Naive thymus-derived CD4-positive, alpha-beta T cell (primary cell): ENCODE results near the gene GTF3A. TPM values are rescaled to one million over a fixed set of nuclear protein-coding genes. Genes with fewer than 3 reads are reported as not detected.

Experiments
- ATAC-seq: fragments of 150-1000 bp; cut with Tn5 transposase; 2 replicates; pipeline ENCODE4 v1.10.0; 2021; ENCODE audit warnings: mild to moderate bottlenecking, moderate library complexity
- CTCF ChIA-PET: fragments of 350-600 bp; sonication (Branson Sonifier 250); formaldehyde crosslinking; loops from one replicate; lab custom pipeline; 2021; ENCODE audit warnings: antibody characterized with exemption; lab: Charles Lee
- POLR2A ChIA-PET: fragments of 350-600 bp; sonication (Branson Sonifier 250); formaldehyde crosslinking; loops from one replicate; lab custom pipeline; 2021; ENCODE audit warnings: antibody characterized with exemption, inconsistent platforms; lab: Charles Lee
- DNase-seq, 9 donors: peaks; one replicate each; pipeline versions ENCODE4 v3.0.0 to v3.0.0-alpha.2; 2020 to 2022; ENCODE audit warnings: mixed read lengths in 1 of 9
- H3K27ac ChIP-seq: one replicate; pipeline ENCODE4 v1.7.0; 2013; ENCODE audit warnings: mild to moderate bottlenecking, low read depth, low read length, moderate library complexity
- H3K27me3 ChIP-seq, 2 donors: one replicate each; pipeline ENCODE4 v1.7.0; 2013; ENCODE audit warnings: low read length in 2 of 2, mild to moderate bottlenecking in 2 of 2, moderate library complexity in 2 of 2; ENCODE audit not compliant: control insufficient read depth in 2 of 2, insufficient read depth in 2 of 2
- H3K36me3 ChIP-seq, 3 experiments: 1 replicate in 2 of 3; 2 replicates in 1 of 3; pipeline ENCODE4 v1.7.0; 2013; ENCODE audit warnings: low read length in 3 of 3, mild to moderate bottlenecking in 3 of 3, moderate library complexity in 1 of 3; ENCODE audit not compliant: insufficient read depth in 3 of 3, control insufficient read depth in 2 of 3
- H3K4me1 ChIP-seq, 2 donors: one replicate each; pipeline ENCODE4 v1.7.0; 2013; ENCODE audit warnings: low read length in 2 of 2, mild to moderate bottlenecking in 2 of 2, moderate library complexity in 1 of 2; ENCODE audit not compliant: control insufficient read depth in 2 of 2, insufficient read depth in 2 of 2
- H3K4me3 ChIP-seq: 2 replicates; pipeline ENCODE4 v1.7.0; 2013; ENCODE audit warnings: mild to moderate bottlenecking, low read length
- H3K9me3 ChIP-seq, 3 experiments: 1 replicate in 2 of 3; 2 replicates in 1 of 3; pipeline ENCODE4 v1.7.0; 2013; ENCODE audit warnings: low read length in 3 of 3; ENCODE audit not compliant: control insufficient read depth in 2 of 3
- H3K27ac Mint-ChIP-seq, 9 donors: one replicate each; pipeline ENCODE4 v1.8.0; 2020 to 2022; ENCODE audit warnings: mixed read lengths in 9 of 9, mild to moderate bottlenecking in 8 of 9, moderate library complexity in 5 of 9, inconsistent platforms in 2 of 9
- H3K27me3 Mint-ChIP-seq, 5 donors: one replicate each; pipeline ENCODE4 v1.8.0; 2021 to 2022; ENCODE audit warnings: mixed read lengths in 5 of 5, mild to moderate bottlenecking in 1 of 5
- H3K36me3 Mint-ChIP-seq, 5 donors: one replicate each; pipeline ENCODE4 v1.8.0; 2020 to 2022; ENCODE audit warnings: mixed read lengths in 5 of 5, mild to moderate bottlenecking in 3 of 5, inconsistent platforms in 1 of 5
- H3K4me1 Mint-ChIP-seq, 7 donors: one replicate each; pipeline ENCODE4 v1.8.0; 2020 to 2022; ENCODE audit warnings: mixed read lengths in 7 of 7, mild to moderate bottlenecking in 3 of 7, inconsistent platforms in 1 of 7
- H3K4me3 Mint-ChIP-seq, 10 donors: one replicate each; pipeline ENCODE4 v1.8.0; 2020 to 2022; ENCODE audit warnings: mild to moderate bottlenecking in 10 of 10, mixed read lengths in 10 of 10, moderate library complexity in 6 of 10, inconsistent platforms in 2 of 10
- H3K9me3 Mint-ChIP-seq, 11 donors: one replicate each; pipeline ENCODE4 v1.8.0; 2020 to 2022; ENCODE audit warnings: mixed read lengths in 11 of 11, mild to moderate bottlenecking in 4 of 11, inconsistent platforms in 1 of 11, moderate library complexity in 1 of 11
- intact Hi-C, 2 donors: fragments of 100-400 bp; cut with micrococcal nuclease; formaldehyde crosslinking; loops; one replicate each; pipeline ENCODE4 v1.15.1; 2023
- polyA plus RNA-seq, 2 donors: library from polyadenylated mRNA; unstranded; fragments of 300-500 nt; fragmentation: Illumina TruSeq; gene quantifications; one replicate each; pipeline ENCODE4 v1.2.3, GENCODE V29; 2021
- total RNA-seq, 6 experiments: library from RNA in 5 of 6; stranded (reverse) in 5 of 6; gene quantifications; 1 replicate in 5 of 6; 2 replicates in 1 of 6; pipeline ENCODE4 v1.2.3 and lab custom pipeline; 2021 to 2026

The GTF3A gene
- total and polyA plus RNA-seq, 7 experiments from 2014 or later: 123 to 489 (median 248) TPM

DNA sequence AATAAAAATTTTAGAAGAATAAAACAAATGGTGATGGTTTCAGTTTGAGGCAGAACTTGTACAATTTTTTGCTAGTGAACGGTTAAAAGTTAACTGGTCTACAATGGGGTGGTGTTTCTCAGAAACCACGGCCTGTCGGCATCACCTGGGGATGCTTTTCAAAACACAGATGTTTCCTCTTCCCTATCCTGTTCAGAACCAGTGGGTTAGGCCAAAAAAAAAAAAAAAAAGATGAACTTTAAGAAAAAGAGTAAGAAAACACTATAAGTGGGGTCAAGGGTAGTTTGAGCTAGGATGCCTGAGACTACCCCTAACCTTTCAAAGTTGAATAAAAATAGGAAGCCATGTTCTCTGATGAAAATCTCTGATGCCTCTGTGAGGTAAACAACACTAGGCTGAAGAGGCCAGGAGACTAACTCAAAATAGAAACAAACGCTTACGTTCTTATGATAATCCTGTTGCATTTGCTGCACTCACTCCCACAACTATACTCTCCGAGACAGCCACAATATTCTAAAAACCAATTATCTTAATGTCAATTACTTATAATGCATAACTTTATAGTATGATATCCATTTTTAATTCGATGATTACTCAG lies 22.7 kb downstream of the GTF3A start:
- Mint-ChIP-seq H3K9me3 (no peaks in the 10 kb centered on the region), H3K36me3 (peaks cover 5 to 22% (median 13%) of the 10 kb centered on the region in 5 donors), H3K4me3 (peak overlapping the region; percentile 62 to 96 (median 82)), H3K4me1 (peaks cover 52 to 81% (median 69%) of the 10 kb centered on the region in 7 donors), H3K27me3 (no peaks in the 10 kb centered on the region), H3K27ac (peak overlapping the region; percentile 76 to 100 (median 97))
- CTCF ChIA-PET: interaction anchor here (3.2 kb wide), 1 partner anchor 21 kb away, joined by 22 read pairs; no protein-coding TSS in a partner anchor
- H3K4me1 ChIP-seq: peaks cover 46 to 57% of the 10 kb centered on the region in 2 donors
- POLR2A ChIA-PET: interaction anchor here (1.6 to 11.8 kb wide), 2 partner anchors 19 to 174 kb away, joined by 8 to 477 read pairs; partner anchors contain the start of genes GTF3A and LNX2
- peaks cover 0 to 3% (median 0%) of the 10 kb centered on the region in 3 experiments for H3K36me3 ChIP-seq
- no peak overlapping the region for H3K4me3 ChIP-seq
- intact Hi-C loops: no loop called here
- DNase-seq (peak in 7 of 9 donors; percentile 37 to 68 (median 50)), ATAC-seq (no peak)
- H3K9me3 ChIP-seq: no peaks in the 10 kb centered on the region
- H3K27me3 ChIP-seq: no peaks in the 10 kb centered on the region
- peak overlapping the region; percentile 70 for H3K27ac ChIP-seq

DNA sequence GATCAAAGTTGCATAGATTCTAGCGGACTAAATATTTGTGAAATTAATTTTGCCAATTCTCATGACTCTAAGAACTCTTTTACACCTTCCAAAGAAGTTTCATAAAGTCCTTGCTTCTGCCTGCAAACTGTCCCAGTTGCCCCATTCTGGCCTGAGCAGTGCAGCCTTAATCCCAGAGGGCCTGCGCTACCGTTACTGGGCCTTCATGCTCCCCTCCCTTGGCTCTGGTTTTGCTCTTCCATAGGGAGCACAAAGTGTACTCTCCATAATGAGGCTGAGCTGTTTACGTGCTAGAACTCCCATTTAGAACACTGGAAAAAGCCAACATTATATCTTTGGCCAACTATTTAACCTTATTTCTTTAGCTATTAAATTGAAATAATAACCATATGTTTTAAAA lies 23.9 kb downstream of the GTF3A start:
- no peaks in the 10 kb centered on the region for H3K9me3 ChIP-seq
- Mint-ChIP-seq H3K36me3 (peaks cover 5 to 15% (median 9%) of the 10 kb centered on the region in 5 donors), H3K4me3 (peak overlapping the region; percentile 50 to 96 (median 89)), H3K27ac (peak overlapping the region; percentile 66 to 100 (median 98)), H3K9me3 (no peaks in the 10 kb centered on the region), H3K27me3 (no peaks in the 10 kb centered on the region), H3K4me1 (peaks cover 45 to 71% (median 61%) of the 10 kb centered on the region in 7 donors)
- no peak for ATAC-seq
- H3K4me3 ChIP-seq: no peak overlapping the region
- intact Hi-C loops: no loop called here
- peaks cover 0 to 3% (median 0%) of the 10 kb centered on the region in 3 experiments for H3K36me3 ChIP-seq
- POLR2A ChIA-PET: interaction anchor here (0.6 to 11.8 kb wide), 5 partner anchors 8 to 172 kb away, joined by 3 to 477 read pairs (median 13); partner anchors contain the start of genes GTF3A and LNX2
- CTCF ChIA-PET: interaction anchor here (1.0 to 3.2 kb wide), 2 partner anchors 22 to 173 kb away, joined by 3 to 22 read pairs; no protein-coding TSS in a partner anchor
- H3K27me3 ChIP-seq: no peaks in the 10 kb centered on the region
- peaks cover 36 to 46% of the 10 kb centered on the region in 2 donors for H3K4me1 ChIP-seq
- peak overlapping the region; percentile 96 for H3K27ac ChIP-seq
- DNase-seq: no peak

DNA sequence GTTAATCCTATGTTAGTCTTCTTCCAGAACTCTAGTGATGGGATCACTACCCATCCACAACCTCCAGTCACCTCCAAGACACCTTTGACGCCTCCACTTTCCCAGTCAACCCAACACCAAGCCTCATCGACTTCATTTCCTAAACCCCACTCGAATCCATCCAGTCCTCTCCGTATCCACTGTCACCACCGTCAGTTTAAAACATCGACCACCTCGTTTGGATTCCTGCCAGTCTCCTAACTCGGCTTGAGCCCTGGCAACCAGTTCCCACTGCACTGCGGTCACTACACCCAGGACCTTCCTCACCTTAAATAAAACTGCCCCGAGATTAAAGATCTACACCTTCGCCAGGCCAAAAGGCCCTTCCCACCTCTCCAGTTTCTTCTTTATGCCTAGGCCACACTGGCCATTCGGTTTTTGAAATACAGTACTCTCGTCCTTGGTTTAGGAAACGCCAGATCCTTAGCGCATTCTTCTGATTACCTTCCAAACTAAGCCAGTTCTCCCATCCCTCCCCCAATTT lies 24.7 kb downstream of the GTF3A start:
- intact Hi-C loops: no loop called here

DNA sequence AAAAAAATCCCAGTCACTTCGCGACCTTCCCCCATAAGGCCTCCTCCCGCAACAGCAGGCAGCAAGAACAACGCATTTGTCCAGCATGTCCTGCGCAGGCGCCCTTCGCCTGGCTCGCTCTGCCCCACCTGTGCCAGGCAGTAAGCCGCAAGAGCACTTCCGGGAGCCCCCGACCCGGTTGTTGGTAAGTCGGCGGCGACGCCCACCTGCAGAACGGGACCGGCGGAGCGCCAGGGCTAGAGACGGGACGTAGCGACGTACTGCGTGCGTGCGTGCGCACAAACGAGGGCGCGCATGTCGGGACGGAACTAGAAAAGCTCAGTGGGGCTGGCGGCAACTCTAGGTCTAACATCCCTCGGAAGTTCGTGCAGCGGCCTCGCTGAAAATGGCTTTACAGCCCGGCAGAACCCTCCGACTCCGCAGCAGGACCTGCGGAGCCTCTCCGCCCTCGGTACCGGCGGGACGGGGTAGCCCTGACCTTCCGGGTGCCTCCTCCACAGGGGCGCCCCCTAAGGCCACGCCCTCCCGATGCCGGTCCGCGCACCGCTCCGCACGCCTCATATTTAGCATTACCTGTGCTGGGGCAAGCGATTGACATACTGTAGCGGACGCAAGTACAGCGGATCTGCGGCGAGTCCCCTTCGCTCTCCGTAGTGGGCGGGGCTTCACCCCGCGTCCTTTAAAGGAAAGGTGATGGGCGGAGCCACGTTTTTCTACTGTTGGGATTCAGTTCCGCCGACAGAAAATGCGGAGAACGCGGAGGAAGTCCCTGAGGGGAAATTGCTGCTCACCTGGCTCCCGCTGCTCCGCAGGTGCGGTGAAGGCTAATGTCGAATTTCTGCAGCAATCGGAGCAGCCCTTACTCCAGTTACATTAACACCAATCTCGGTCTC lies 25.8 kb downstream of the GTF3A start, which contains the start of gene MTIF3:
MTIF3 (minus strand) TSS at position 629 of the 893 bp plus-strand sequence. CDS start 10,116 bp downstream, outside the sequence.
- CTCF ChIA-PET: interaction anchor here (3.6 kb wide), 1 partner anchor 24 kb away, joined by 38 read pairs; the partner anchor contains the start of gene GTF3A
- Mint-ChIP-seq H3K4me1 (peaks cover 45 to 75% (median 56%) of the 10 kb centered on the region in 7 donors), H3K27ac (peak within 1 kb of the TSS; percentile 94 to 100 (median 98)), H3K4me3 (peak within 1 kb of the TSS; percentile 89 to 96 (median 94)), H3K27me3 (no peaks in the 10 kb centered on the region), H3K36me3 (peaks cover 5 to 15% (median 9%) of the 10 kb centered on the region in 5 donors), H3K9me3 (no peaks in the 10 kb centered on the region)
- ATAC-seq (peak; percentile 89), DNase-seq (peak; percentile 90 to 99 (median 98))
- Histone ChIP-seq H3K4me1 (peaks cover 35 to 41% of the 10 kb centered on the region in 2 donors), H3K4me3 (peak within 1 kb of the TSS; percentile 82), H3K9me3 (no peaks in the 10 kb centered on the region), H3K27ac (peak within 1 kb of the TSS; percentile 96), H3K27me3 (no peaks in the 10 kb centered on the region), H3K36me3 (peaks cover 0 to 3% (median 0%) of the 10 kb centered on the region in 3 experiments)
- intact Hi-C loops: loop anchor here (1.0 to 10.0 kb wide), 17 partner anchors 19 to 1264 kb away; partner anchors contain the start of genes LNX2 (in 2 of the 2), RPL21 (in 2 of the 2), PAN3 (in 1 of the 2) and RNF6 (in 1 of the 2)
- POLR2A ChIA-PET: interaction anchor here (0.6 to 11.8 kb wide), 20 partner anchors 10 to 1577 kb away, joined by 3 to 477 read pairs (median 4); partner anchors contain the start of genes GTF3A, LNX2, POLR1D and RPL21

More for the DNA sequence above, 24.7 kb downstream of the GTF3A start:
- ChIA-PET POLR2A (interaction anchor here (0.6 to 11.8 kb wide), 10 partner anchors 9 to 1043 kb away, joined by 3 to 477 read pairs (median 6); partner anchors contain the start of genes GTF3A, LNX2 and POLR1D), CTCF (interaction anchor here (0.5 to 3.2 kb wide), 3 partner anchors 23 to 178 kb away, joined by 3 to 22 read pairs (median 3); no protein-coding TSS in a partner anchor)
- H3K27me3 Mint-ChIP-seq: no peaks in the 10 kb centered on the region
- no peaks in the 10 kb centered on the region for H3K9me3 Mint-ChIP-seq
- peaks cover 45 to 76% (median 61%) of the 10 kb centered on the region in 7 donors for H3K4me1 Mint-ChIP-seq
- H3K4me3 Mint-ChIP-seq: peak overlapping the region; percentile 89 to 96 (median 94)
- Histone ChIP-seq H3K4me1 (peaks cover 35 to 45% of the 10 kb centered on the region in 2 donors), H3K9me3 (no peaks in the 10 kb centered on the region), H3K4me3 (peak overlapping the region; percentile 82), H3K27me3 (no peaks in the 10 kb centered on the region), H3K27ac (peak overlapping the region; percentile 96), H3K36me3 (peaks cover 0 to 3% (median 0%) of the 10 kb centered on the region in 3 experiments)
- DNase-seq (no peak), ATAC-seq (no peak)
- peaks cover 5 to 15% (median 9%) of the 10 kb centered on the region in 5 donors for H3K36me3 Mint-ChIP-seq
- peak overlapping the region; percentile 94 to 100 (median 98) for H3K27ac Mint-ChIP-seq

DNA sequence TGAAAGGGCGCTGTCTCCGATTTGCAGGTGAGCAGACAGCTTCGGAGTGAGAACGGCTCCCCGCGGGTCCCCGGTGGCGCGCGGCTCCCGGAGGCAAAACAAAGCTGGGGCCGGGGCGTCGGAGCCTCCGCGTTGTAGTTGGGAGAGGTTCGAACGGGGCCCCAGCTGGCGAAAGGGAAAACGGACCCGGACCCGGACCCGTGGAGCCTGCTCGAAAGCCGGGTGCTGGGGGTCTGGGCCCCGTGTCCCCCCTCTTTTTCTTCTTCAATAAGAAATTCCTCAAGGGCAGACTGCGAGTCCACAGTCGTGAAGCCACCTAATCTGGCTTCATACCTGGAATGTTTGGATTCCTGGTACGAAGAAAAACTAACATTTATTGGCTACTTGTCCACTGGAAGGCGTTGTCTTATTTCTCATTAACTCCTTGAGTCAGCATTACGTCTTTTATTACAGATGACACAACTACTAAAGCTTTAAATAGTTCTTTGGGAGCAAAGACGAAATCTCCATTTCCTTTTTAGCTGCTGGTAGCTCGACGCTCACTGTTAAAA lies 26.6 kb downstream of the GTF3A start:
- DNase-seq: peak in 1 of 9 donors; percentile 44
- Mint-ChIP-seq H3K27me3 (no peaks in the 10 kb centered on the region), H3K27ac (peak overlapping the region; percentile 94 to 100 (median 98)), H3K4me3 (peak overlapping the region; percentile 89 to 96 (median 94)), H3K36me3 (peaks cover 0 to 13% (median 9%) of the 10 kb centered on the region in 5 donors), H3K4me1 (peaks cover 44 to 75% (median 57%) of the 10 kb centered on the region in 7 donors), H3K9me3 (no peaks in the 10 kb centered on the region)
- H3K9me3 ChIP-seq: no peaks in the 10 kb centered on the region
- POLR2A ChIA-PET: interaction anchor here (0.7 to 11.8 kb wide), 13 partner anchors 8 to 688 kb away, joined by 3 to 477 read pairs (median 4); partner anchors contain the start of genes GTF3A, LNX2 and POLR1D
- H3K27me3 ChIP-seq: no peaks in the 10 kb centered on the region
- peak overlapping the region; percentile 96 for H3K27ac ChIP-seq
- peaks cover 0 to 3% (median 0%) of the 10 kb centered on the region in 3 experiments for H3K36me3 ChIP-seq
- peaks cover 40% of the 10 kb centered on the region in 2 donors for H3K4me1 ChIP-seq
- ATAC-seq: no peak
- intact Hi-C loops: loop anchor here (1.0 to 10.0 kb wide), 17 partner anchors 18 to 1265 kb away; partner anchors contain the start of genes LNX2 (in 2 of the 2), RPL21 (in 2 of the 2), PAN3 (in 1 of the 2) and RNF6 (in 1 of the 2)
- CTCF ChIA-PET: interaction anchor here (1.2 to 3.6 kb wide), 3 partner anchors 15 to 170 kb away, joined by 3 to 38 read pairs (median 5); partner anchors contain the start of genes GTF3A and LNX2
- peak overlapping the region; percentile 82 for H3K4me3 ChIP-seq
